Renal cortical epithelial cell (primary cell): ENCODE results near the gene TXNDC8. TPM values are rescaled to one million over a fixed set of nuclear protein-coding genes. Genes with fewer than 3 reads are reported as not detected.

Experiments
- DNase-seq: peaks from one replicate; pipeline ENCODE4 v3.0.0-alpha.2; 2011; ENCODE audit warnings: low read depth
- total RNA-seq: library from RNA; depleted of rRNA; stranded (reverse); fragments of >200 nt; gene quantifications from 2 replicates; pipeline ENCODE4 v1.2.3, GENCODE V29; 2014

Gene TXNDC8
- total RNA-seq, 1 donor from 2014 or later, result not detected

GRCh38 chr9:110278080-110278707 is 59.5 kb downstream of the TXNDC8 start:
- DNase-seq, result peak; percentile 33

- no peak for DNase-seq
These were observed 60.9 kb downstream of the TXNDC8 start for GRCh38 chr9:110276781-110277180.

GRCh38 chr9:110270211-110270995 is 67.3 kb downstream of the TXNDC8 start:
- no peak for DNase-seq

GRCh38 chr9:110266795-110267194 is 70.9 kb downstream of the TXNDC8 start:
- no peak for DNase-seq

- DNase-seq, result no peak
These were observed 76.0 kb downstream of the TXNDC8 start for GRCh38 chr9:110261632-110262031.

- no peak for DNase-seq
These were observed 76.8 kb downstream of the TXNDC8 start for GRCh38 chr9:110260911-110261310.

GRCh38 chr9:110259566-110259965 is 78.1 kb downstream of the TXNDC8 start:
- no peak for DNase-seq

- DNase-seq, result no peak
These were observed 79.0 kb downstream of the TXNDC8 start for GRCh38 chr9:110258690-110259091.

GRCh38 chr9:110257956-110258355 is 79.7 kb downstream of the TXNDC8 start:
- DNase-seq, result no peak

GRCh38 chr9:110257097-110257841 is 80.4 kb downstream of the TXNDC8 start:
- peak; percentile 35 for DNase-seq

GRCh38 chr9:110256380-110257096 is 81.1 kb downstream of the TXNDC8 start, which contains the start of gene TXN:
TXN (minus strand) TSS chr9:110256507; CDS start chr9:110256435, 72 bp downstream.
- DNase-seq, result peak; percentile 75

GRCh38 chr9:110255463-110256379 is 81.9 kb downstream of the TXNDC8 start:
- DNase-seq, result peak; percentile 66

- DNase-seq, result no peak
These were observed 82.6 kb downstream of the TXNDC8 start for GRCh38 chr9:110255034-110255462.

- DNase-seq, result no peak
These were observed 83.2 kb downstream of the TXNDC8 start for GRCh38 chr9:110254500-110254899.

Other genes with a start within 250 kb of the TXNDC8 start
- not detected in 2 replicates for gene C9orf152, start 129.7 kb downstream of the TXNDC8 start, total RNA-seq
- gene TXN, start 81.4 kb downstream of the TXNDC8 start, total RNA-seq, result 104 and 341 TPM in 2 replicates
- under 0.01 and 0.17 TPM in 2 replicates for gene SVEP1, start 241.9 kb upstream of the TXNDC8 start, total RNA-seq